SHP77 treated with DMSO at 0.1 percent for 48 hours (cell line): ENCODE measurements around the gene CHST2.
A peak's percentile ranks its signal among the peaks of the same experiment; 100 is the strongest.

ENCODE experiments used
- DNase-seq: peaks from one replicate; lab custom pipeline; 2025; lab: John Stamatoyannopoulos, UW

The CHST2 gene

GRCh38 chr3:143098032-143098764 is 21.4 kb upstream of the CHST2 start:
- DNase-seq, result peak; percentile 57

GRCh38 chr3:143099210-143099609 is 20.4 kb upstream of the CHST2 start:
- no peak for DNase-seq

GRCh38 chr3:143099690-143100089 is 19.9 kb upstream of the CHST2 start:
- no peak for DNase-seq

- no peak for DNase-seq
Measured at GRCh38 chr3:143100451-143100850, 19.1 kb upstream of the CHST2 start.

- no peak for DNase-seq
Measured at GRCh38 chr3:143101792-143102381, 17.7 kb upstream of the CHST2 start.

GRCh38 chr3:143103652-143104051 is 15.9 kb upstream of the CHST2 start:
- no peak for DNase-seq

- DNase-seq, result no peak
Measured at GRCh38 chr3:143105170-143105569, 14.4 kb upstream of the CHST2 start.

GRCh38 chr3:143109861-143110260 is 9.7 kb upstream of the CHST2 start:
- DNase-seq, result no peak

- no peak for DNase-seq
Measured at GRCh38 chr3:143110371-143110770, 9.2 kb upstream of the CHST2 start.

- DNase-seq, result no peak
Measured at GRCh38 chr3:143118630-143119008, 952 bp upstream of the CHST2 start.

- DNase-seq, result no peak
Measured at GRCh38 chr3:143119974-143120715, 574 bp downstream of the CHST2 start.

GRCh38 chr3:143120716-143121240 is 1.2 kb downstream of the CHST2 start:
- DNase-seq, result no peak

GRCh38 chr3:143121241-143122088 is 1.9 kb downstream of the CHST2 start:
- DNase-seq, result no peak

GRCh38 chr3:143122089-143122430 is 2.5 kb downstream of the CHST2 start:
- no peak for DNase-seq

- DNase-seq, result no peak
Measured at GRCh38 chr3:143122608-143123352, 3.2 kb downstream of the CHST2 start.

GRCh38 chr3:143123353-143123984 is 3.9 kb downstream of the CHST2 start:
- no peak for DNase-seq

- no peak for DNase-seq
Measured at GRCh38 chr3:143124601-143125520, 5.3 kb downstream of the CHST2 start.

GRCh38 chr3:143127801-143128200 is 8.2 kb downstream of the CHST2 start:
- DNase-seq, result no peak

GRCh38 chr3:143128227-143128955 is 8.8 kb downstream of the CHST2 start:
- DNase-seq, result no peak
